ENCODE data around the gene PLXDC2. TPM values are rescaled to one million over a fixed set of nuclear protein-coding genes. Genes with fewer than 3 reads are reported as not detected.

PLXDC2 gene
- polyA plus RNA-seq, 10 donors, result 33.0 to 46.3 (median 38.7) TPM

- no peak for DNase-seq
Measured at GRCh38 chr10:20257422-20257821, 441.2 kb downstream of the PLXDC2 start.

DNA sequence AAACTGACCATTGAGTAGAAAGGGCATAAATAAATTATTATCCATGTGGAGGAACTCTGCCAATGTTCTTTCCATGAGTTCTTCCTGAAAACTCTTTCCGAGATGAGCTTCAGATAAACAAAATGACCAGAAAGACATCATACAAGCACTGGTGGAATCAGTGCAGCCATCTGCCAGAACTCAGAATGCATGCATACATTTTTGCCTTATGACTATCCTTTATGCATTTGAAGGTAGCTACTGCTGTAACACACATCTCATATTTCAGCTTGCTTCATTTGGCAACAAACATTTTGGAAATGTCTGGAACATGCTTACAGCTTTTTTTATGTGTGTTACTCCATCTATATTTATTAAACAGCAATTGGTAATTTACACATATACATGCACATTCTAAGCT lies 448.9 kb downstream of the PLXDC2 start:
- no peak for DNase-seq

DNA sequence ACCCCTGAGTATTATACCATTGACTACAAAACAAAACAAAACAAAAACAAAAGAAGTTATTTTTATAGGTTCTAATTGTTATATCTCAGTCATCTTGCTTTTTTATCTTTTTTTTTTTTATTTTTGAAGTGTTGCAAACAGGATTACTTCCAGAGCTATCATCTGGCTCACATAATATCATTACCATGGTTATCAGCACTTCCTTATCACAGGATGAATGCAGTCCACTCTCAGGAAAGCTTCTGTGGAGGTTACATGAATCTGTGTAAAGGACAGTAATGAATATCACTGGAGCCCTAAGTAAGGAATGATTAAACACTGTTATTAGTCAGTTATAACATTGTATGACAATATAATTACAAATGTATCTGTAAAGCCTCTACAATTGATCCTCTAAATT lies 451.5 kb downstream of the PLXDC2 start:
- no peak for DNase-seq

DNA sequence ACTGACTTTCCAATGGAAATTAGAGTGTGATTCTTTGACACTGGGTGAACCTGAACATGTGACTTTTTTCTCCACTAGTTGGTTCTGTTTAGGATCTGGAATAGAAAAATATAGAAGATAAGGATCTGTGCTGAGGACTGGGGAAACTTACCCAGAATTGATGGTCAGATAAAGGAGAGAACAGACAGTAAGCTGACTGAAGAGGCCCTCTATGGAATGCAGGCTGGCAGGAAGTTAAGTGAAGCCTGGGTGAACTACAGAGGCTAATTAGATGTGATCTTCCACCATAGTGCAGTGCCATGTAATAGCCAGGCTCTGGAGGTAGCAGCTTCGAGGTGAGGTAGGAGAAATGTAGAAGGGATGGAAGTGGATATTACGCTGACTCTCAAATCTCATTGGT lies 455.3 kb downstream of the PLXDC2 start:
- no peak for DNase-seq

DNA sequence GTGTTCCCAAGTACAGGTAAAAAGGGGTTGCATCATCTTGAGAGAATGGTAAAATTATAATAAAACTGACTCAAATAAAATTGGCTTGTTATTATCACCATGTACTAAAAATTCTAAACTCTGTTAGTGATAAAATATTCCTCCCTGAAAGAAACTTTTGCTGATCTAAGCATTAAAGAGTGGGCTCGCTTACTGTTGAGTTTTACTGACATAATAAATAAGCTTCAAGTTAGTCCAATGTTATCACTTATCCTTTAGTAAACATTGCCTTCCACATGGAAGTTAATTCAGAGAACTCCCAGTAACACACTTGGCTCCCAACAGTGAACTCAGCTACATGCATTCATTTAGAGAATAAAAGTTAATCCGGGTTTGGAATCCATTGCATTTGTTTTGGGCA lies 456.4 kb downstream of the PLXDC2 start:
- DNase-seq, result no peak

- DNase-seq, result no peak
Measured at GRCh38 chr10:20274571-20274970, 458.3 kb downstream of the PLXDC2 start.

- no peak for DNase-seq
Measured at GRCh38 chr10:20276127-20276979, 460.1 kb downstream of the PLXDC2 start.

DNA sequence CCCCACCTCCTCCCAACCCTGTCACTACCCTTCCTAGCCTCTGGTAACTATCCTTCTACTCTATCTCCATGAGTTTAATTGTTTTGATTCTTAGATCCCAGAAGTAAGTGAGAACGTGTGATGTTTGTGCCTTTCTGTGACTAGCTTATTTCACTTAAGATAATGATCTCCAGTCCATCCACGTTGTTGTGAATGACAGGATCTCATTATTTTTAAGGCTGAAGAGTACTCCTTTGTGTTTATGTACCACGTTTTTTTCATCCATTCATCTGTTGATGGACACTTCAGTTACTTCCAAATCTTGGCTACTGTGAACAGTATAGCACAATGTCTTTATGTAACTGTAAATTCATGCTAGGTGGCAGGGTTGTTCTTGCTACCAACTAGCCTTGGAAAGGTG lies 461.6 kb downstream of the PLXDC2 start:
- DNase-seq, result no peak

GRCh38 chr10:20281579-20281978 lies 465.3 kb downstream of the PLXDC2 start:
- no peak for DNase-seq

GRCh38 chr10:20287586-20287985 lies 471.4 kb downstream of the PLXDC2 start:
- DNase-seq, result peak in 1 of 3 donors; percentile 48

GRCh38 chr10:20288060-20288459 lies 471.8 kb downstream of the PLXDC2 start:
- DNase-seq, result peak in 2 of 3 donors; percentile 45 to 60

DNA sequence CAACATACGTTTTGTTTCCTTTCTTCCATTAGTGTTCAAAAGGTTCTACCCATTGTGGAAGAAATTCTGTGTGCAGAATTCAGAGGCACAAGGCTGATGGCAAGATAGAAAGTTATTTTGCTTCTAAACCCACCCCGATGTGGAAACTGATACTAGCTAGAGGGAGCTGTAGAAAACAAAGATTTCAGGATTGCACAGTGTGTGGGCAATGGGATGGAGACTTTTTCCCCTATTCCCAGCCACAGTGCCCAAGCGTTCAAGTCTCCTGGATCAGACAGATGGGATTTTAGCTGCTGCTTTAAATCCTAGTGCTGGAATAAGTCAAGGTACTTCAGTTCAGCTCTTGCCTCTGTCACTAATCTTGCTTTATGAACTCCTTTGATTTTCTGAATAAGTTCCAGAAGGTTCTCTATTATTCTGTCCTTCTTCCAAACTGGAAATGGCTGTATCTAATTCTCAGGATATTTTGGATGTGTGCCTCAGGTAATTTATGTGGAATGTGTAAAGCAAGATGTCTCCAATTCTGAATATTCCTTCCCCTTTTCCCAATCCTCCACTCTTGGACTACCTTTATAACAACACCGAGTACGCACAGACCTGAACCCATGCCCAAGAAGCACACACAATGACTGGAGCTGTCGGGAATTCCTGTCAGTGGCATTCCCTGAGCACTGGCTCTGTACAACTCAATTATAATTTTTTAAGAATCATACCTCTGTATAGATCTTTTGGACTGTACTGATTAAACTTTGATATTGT lies 473.0 kb downstream of the PLXDC2 start:
- peak in 2 of 3 donors; percentile 50 to 69 for DNase-seq

- DNase-seq, result no peak
Measured at GRCh38 chr10:20298417-20298816, 482.2 kb downstream of the PLXDC2 start.

DNA sequence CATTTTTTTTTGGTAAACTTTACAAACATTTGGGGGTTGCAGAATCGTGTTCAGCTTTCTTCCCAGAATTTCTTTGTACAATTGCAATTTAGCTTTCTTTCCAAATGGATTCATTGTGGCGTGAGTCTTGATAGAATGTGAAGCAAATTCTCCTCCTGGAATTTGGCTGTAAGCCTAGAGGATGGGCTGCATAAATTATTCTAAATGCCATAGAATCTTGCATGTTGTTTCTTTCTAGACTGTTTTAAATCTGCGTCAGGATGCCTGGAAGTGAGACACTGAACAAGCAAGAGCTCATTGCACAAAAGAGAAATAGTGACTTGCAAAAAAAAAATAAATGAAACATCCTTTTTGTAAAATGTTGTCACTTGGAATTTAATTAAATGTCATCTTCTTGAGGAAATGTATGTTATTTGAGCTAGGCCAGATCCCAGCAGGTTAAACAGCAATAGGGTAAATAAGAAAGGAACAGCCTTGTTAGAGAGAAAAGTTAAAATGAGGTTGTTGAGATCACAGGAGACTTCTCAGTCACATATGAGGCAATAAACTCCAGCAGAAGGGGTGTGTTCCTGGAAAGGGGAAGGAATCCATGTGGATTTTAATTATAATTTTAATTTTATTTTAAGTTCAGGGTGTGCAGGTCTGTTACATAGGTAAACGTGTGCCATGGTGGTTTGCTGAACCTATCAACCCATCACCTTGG lies 483.0 kb downstream of the PLXDC2 start:
- peak; percentile 36 to 73 (median 63) for DNase-seq

GRCh38 chr10:20300735-20301134 lies 484.5 kb downstream of the PLXDC2 start:
- peak in 1 of 3 donors; percentile 56 for DNase-seq

GRCh38 chr10:20302033-20302432 lies 485.8 kb downstream of the PLXDC2 start:
- no peak for DNase-seq

- no peak for DNase-seq
Measured at GRCh38 chr10:20303453-20304152, 487.4 kb downstream of the PLXDC2 start.

- DNase-seq, result peak; percentile 28 to 78 (median 53)
Measured at GRCh38 chr10:20313665-20314064, 497.4 kb downstream of the PLXDC2 start.

DNA sequence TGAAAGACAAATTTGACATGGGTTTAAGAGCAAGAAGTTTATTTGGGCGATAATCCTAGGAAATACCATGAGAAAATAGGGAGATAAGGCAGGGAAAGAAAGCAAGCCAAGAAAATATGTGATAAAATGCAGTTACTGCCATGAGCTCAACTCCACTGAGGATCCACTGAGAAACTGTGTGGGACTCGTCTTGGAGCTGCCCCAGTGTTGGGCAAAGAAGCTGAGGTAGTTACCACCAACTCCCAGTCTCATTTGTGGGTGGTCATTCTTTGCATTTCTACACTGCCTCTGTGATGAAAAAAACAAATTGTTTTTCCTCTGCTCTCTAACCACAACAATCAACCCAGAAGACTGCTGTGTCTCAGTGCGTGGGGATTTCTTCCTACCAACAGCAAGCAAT lies 498.2 kb downstream of the PLXDC2 start:
- peak in 1 of 3 donors; percentile 20 for DNase-seq

- no peak for DNase-seq
Measured at GRCh38 chr10:20327954-20328353, 511.7 kb downstream of the PLXDC2 start.

DNA sequence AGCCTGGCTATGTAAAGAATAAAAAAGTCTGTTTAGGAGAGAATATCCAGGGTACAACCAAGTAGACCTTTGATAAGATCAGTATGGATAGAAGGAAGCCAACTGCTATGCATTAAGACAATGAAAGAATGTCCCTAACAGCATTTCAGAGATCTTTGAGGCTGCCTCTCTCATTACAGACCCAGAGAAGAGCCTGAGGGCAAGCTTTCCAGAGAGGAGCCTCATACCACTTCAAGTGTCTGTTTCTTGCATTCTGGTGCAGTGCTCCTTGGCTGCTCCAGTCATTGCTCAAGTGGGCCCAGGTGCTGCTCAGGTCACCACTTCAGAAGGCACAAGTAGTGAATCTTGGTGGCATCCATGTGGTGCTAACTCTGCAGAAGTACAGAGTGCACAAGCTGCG lies 514.0 kb downstream of the PLXDC2 start:
- DNase-seq, result no peak

DNA sequence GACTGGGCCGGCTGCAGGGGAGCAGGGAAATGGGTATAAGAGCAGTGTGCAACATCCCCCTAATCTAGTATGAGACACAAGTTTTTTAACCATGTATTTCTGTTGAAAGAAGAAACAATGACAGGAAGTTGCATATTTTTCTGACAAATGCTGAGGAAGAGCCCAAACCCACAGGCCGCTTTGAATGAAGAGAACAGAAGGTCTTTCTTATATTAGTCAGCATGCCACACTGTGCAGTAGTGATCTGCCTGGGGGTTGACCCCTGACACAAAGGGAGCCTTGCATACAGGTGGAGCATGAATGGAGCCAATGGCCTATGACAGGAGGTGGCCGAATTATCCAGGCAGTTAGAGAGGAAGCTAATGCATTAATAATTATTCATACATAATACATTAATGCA lies 518.3 kb downstream of the PLXDC2 start:
- no peak for DNase-seq
